MCF 10A (cell line): Measurements from ENCODE around the gene IL17REL. TPM values are rescaled to one million over a fixed set of nuclear protein-coding genes. Genes with fewer than 3 reads are reported as not detected.

Experiments used
- BruUV-seq: library from RNA; stranded (reverse); fragments of 400-500 nt; replicated peaks from 2 replicates; lab custom pipeline; 2021; lab: Mats Ljungman, UMichigan
- CTCF ChIA-PET: fragments of 300-600 bp; sonication (Branson Sonifier 250); formaldehyde crosslinking; extraction: SDS; loops from one replicate; lab custom pipeline; 2021; ENCODE audit warnings: antibody characterized with exemption, inconsistent platforms; lab: Yijun Ruan, JAX
- POLR2A ChIA-PET: fragments of 300-600, 350-650 bp; sonication (Branson Sonifier 250); formaldehyde crosslinking; extraction: SDS; loops from one replicate; lab custom pipeline; 2020; ENCODE audit warnings: antibody characterized with exemption, inconsistent platforms; lab: Yijun Ruan, JAX
- DNase-seq: peaks from one replicate; pipeline ENCODE4 v3.0.0-alpha.2; 2018; ENCODE audit not compliant: unreplicated experiment
- H3K27ac Mint-ChIP-seq: one replicate; pipeline ENCODE4 v1.8.0; 2022; ENCODE audit warnings: mild to moderate bottlenecking, low read depth, mixed read lengths; ENCODE audit not compliant: unreplicated experiment
- H3K27me3 Mint-ChIP-seq: one replicate; pipeline ENCODE4 v1.8.0; 2022; ENCODE audit warnings: mixed read lengths; ENCODE audit not compliant: insufficient read depth, unreplicated experiment
- H3K36me3 Mint-ChIP-seq: one replicate; pipeline ENCODE4 v1.8.0; 2022; ENCODE audit warnings: mild to moderate bottlenecking, moderate library complexity, mixed read lengths; ENCODE audit not compliant: insufficient read depth, unreplicated experiment
- H3K4me1 Mint-ChIP-seq: one replicate; pipeline ENCODE4 v1.8.0; 2022; ENCODE audit warnings: mixed read lengths; ENCODE audit not compliant: insufficient read depth, unreplicated experiment
- H3K4me3 Mint-ChIP-seq: one replicate; pipeline ENCODE4 v1.8.0; 2022; ENCODE audit warnings: mild to moderate bottlenecking, moderate library complexity, mixed read lengths; ENCODE audit not compliant: unreplicated experiment
- H3K9me3 Mint-ChIP-seq: one replicate; pipeline ENCODE4 v1.8.0; 2022; ENCODE audit warnings: mixed read lengths; ENCODE audit not compliant: unreplicated experiment
- intact Hi-C: fragments of 100-400 bp; cut with micrococcal nuclease; formaldehyde crosslinking; loops from 2 replicates; pipeline ENCODE4 v1.14.1; 2022
- total RNA-seq: library from RNA; stranded (reverse); gene quantifications from 2 replicates; pipeline ENCODE4 v1.2.3, GENCODE V29; 2022
- TF ChIP-seq, protein P1 (sequence below): fragments of 200-600 bp; IDR thresholded peaks from one replicate; pipeline ENCODE4 v1.8.0; 2022; ENCODE audit warnings: antibody characterized with exemption, mild to moderate bottlenecking; ENCODE audit not compliant: unreplicated experiment

IL17REL gene
- total RNA-seq, 1 experiment from 2014 or later, result not detected

DNA sequence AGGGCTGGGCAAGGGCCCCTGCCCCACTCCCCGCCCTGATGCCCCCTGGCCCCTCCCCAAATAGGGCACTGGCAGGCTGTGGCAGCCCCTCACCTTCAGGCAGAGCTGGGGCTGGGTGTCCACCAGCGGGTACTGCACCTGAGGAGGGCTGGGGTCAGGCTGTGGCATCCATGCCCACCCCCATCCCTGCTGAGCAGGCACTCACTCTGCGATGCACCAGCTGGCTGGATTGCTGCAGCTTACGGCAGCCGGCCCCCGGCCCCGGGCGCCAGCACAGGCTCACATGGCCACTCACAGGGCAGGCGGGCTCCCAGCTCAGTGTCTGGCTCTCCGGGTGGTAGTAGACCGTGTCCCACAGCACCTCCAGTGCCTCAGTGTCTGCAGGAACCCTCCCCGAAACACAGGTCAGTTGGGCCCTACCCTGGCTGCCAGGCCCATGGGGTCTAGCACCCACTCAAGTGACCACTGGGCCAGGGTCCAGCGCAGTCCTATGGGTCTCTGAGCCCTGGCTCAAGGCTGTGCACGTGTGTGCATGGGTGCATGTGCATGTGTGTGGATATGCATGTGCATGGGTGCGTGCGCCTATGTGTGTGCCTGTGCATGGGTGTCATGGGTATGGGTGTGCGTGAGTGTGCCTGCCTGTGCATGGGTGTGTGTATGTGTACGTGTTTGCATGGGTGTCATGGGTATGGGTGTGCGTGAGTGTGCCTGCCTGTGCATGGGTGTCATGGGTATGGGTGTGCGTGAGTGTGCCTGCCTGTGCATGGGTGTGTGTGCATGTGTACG, 14.4 kb downstream of the IL17REL start:
- no peaks in the 10 kb centered on the region for H3K9me3 Mint-ChIP-seq
- H3K27ac Mint-ChIP-seq, result no peak overlapping the region
- no peaks in the 10 kb centered on the region for H3K27me3 Mint-ChIP-seq
- POLR2A ChIA-PET, result no interaction called here
- TF ChIP-seq, protein P1, sequence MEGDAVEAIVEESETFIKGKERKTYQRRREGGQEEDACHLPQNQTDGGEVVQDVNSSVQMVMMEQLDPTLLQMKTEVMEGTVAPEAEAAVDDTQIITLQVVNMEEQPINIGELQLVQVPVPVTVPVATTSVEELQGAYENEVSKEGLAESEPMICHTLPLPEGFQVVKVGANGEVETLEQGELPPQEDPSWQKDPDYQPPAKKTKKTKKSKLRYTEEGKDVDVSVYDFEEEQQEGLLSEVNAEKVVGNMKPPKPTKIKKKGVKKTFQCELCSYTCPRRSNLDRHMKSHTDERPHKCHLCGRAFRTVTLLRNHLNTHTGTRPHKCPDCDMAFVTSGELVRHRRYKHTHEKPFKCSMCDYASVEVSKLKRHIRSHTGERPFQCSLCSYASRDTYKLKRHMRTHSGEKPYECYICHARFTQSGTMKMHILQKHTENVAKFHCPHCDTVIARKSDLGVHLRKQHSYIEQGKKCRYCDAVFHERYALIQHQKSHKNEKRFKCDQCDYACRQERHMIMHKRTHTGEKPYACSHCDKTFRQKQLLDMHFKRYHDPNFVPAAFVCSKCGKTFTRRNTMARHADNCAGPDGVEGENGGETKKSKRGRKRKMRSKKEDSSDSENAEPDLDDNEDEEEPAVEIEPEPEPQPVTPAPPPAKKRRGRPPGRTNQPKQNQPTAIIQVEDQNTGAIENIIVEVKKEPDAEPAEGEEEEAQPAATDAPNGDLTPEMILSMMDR, result no peak
- intact Hi-C loops, result no loop called here
- H3K4me3 Mint-ChIP-seq, result no peak overlapping the region
- no TSS peak for BruUV-seq
- H3K36me3 Mint-ChIP-seq, result no peaks in the 10 kb centered on the region
- H3K4me1 Mint-ChIP-seq, result peaks cover 10% of the 10 kb centered on the region
- DNase-seq, result no peak
- CTCF ChIA-PET, result interaction anchor here (1.4 kb wide), 1 partner anchor 31 kb away, joined by 3 read pairs; no protein-coding TSS in a partner anchor

DNA sequence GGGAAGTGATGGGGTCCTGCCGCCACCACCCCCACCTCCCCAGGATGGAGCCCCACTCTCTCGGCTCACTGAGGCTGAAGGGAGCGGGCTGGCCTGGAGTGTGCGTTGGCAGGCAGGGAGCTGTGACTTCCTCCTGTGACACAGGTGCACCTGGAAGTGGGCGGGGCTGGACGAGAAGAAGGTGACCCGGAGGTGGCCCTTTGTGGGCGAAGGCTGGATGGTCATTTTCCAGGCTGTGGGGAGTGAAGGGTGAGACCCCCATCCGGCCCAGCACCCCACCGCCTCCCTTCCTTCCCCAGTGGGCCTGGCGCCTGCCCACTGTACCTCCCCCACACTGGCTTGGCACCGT, 15.3 kb downstream of the IL17REL start:
- H3K27me3 Mint-ChIP-seq, result no peaks in the 10 kb centered on the region
- no peak for DNase-seq
- intact Hi-C loops, result no loop called here
- TF ChIP-seq, protein P1, result no peak
- no peaks in the 10 kb centered on the region for H3K9me3 Mint-ChIP-seq
- CTCF ChIA-PET, result interaction anchor here (1.0 to 1.4 kb wide), 2 partner anchors 32 to 58 kb away, joined by 3 to 4 read pairs; no protein-coding TSS in a partner anchor
- BruUV-seq, result no TSS peak
- peaks cover 14% of the 10 kb centered on the region for H3K4me1 Mint-ChIP-seq
- H3K27ac Mint-ChIP-seq, result no peak overlapping the region
- POLR2A ChIA-PET, result no interaction called here
- no peaks in the 10 kb centered on the region for H3K36me3 Mint-ChIP-seq
- H3K4me3 Mint-ChIP-seq, result no peak overlapping the region

DNA sequence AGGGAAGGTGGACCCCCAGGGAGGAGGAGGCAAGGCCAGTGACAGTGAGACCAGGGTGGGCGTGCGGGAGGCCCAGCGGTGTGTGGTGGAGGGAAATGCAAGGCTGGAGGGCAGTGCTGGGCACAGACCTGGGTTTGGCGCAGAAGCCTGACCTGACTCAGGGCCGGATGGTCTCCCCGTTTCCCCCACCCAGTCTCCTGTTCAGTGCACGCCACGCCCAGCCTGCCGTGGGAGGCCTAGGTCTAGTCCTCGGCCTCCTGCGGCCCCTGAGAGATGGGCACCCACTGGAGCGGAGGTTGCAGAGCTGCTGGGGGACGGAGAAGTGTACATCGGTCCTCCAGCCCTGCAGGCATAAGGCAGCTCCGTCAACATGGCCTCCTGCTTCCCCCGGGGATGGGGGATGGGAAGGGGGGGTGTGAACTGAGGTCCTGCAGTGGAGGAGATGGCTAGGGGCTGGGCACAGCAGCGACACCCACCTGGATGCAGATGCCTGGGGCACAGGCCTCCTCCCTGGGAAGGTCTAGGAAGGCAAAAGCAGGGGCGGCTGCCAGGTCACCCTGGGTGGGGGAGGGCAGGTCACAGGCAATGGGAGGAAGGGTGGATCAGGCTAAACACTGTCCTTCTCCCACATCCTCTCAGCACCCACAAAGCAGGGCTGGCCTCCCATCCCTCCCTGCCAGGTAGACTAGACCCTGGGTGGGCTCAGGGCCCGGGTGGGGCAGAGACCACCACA, 15.9 kb downstream of the IL17REL start:
- CTCF ChIA-PET, result interaction anchor here (0.7 to 1.4 kb wide), 3 partner anchors 33 to 230 kb away, joined by 3 to 4 read pairs (median 3); no protein-coding TSS in a partner anchor
- Mint-ChIP-seq H3K9me3 (peaks cover under 1% of the 10 kb centered on the region), H3K4me1 (peaks cover 14% of the 10 kb centered on the region), H3K36me3 (no peaks in the 10 kb centered on the region), H3K27ac (no peak overlapping the region), H3K4me3 (no peak overlapping the region), H3K27me3 (no peaks in the 10 kb centered on the region)
- no TSS peak for BruUV-seq
- intact Hi-C loops, result no loop called here
- TF ChIP-seq, protein P1, result no peak
- DNase-seq, result no peak
- POLR2A ChIA-PET, result no interaction called here

DNA sequence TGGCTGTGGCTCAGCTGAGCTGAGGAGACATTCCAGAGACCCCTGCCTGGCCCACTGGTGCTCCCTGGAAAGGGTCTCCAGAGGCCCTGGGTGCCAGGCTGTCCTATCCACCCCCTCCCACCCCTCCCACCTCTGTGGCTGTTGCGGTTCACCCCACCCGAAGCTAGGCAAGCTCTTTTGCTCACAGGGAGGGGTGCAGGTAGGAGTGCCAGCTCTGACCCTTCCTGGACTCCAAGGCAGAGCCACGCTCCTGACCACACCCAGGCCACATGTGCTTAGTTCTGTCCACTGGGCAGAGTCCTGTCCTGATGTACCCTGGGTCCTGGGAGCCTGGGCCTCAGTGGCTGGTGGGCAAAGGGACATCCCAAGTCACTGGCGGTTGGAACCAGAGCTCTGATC, 16.4 kb downstream of the IL17REL start:
- Mint-ChIP-seq H3K36me3 (no peaks in the 10 kb centered on the region), H3K27me3 (peaks cover 5% of the 10 kb centered on the region), H3K4me3 (no peak overlapping the region), H3K4me1 (peaks cover 14% of the 10 kb centered on the region), H3K27ac (no peak overlapping the region), H3K9me3 (peaks cover 6% of the 10 kb centered on the region)
- BruUV-seq, result no TSS peak
- TF ChIP-seq, protein P1, result no peak
- intact Hi-C loops, result no loop called here
- ChIA-PET POLR2A (interaction anchor here (0.6 kb wide), 1 partner anchor 11 kb away, joined by 3 read pairs; no protein-coding TSS in a partner anchor), CTCF (interaction anchor here (0.7 kb wide), 1 partner anchor 229 kb away, joined by 3 read pairs; no protein-coding TSS in a partner anchor)
- DNase-seq, result no peak
